Mucosa of stomach (tissue), 1 donor: Measurements from ENCODE around the gene TRIM2.

Experiments used
- H3K27me3 ChIP-seq: one replicate; pipeline ENCODE4 v1.7.0; 2013; ENCODE audit warnings: mild to moderate bottlenecking, low read length; ENCODE audit not compliant: control insufficient read depth, insufficient read depth
- H3K36me3 ChIP-seq: one replicate; pipeline ENCODE4 v1.7.0; 2013; ENCODE audit warnings: low read length; ENCODE audit not compliant: control insufficient read depth, insufficient read depth
- H3K4me1 ChIP-seq: one replicate; pipeline ENCODE4 v1.7.0; 2013; ENCODE audit warnings: mild to moderate bottlenecking, low read length; ENCODE audit not compliant: control insufficient read depth, insufficient read depth
- H3K4me3 ChIP-seq: one replicate; pipeline ENCODE4 v1.7.0; 2013; ENCODE audit warnings: low read length
- H3K9ac ChIP-seq: one replicate; pipeline ENCODE4 v1.7.0; 2013; ENCODE audit warnings: mild to moderate bottlenecking, low read length, moderate library complexity
- H3K9me3 ChIP-seq: one replicate; pipeline ENCODE4 v1.7.0; 2013; ENCODE audit warnings: mild to moderate bottlenecking, low read length, moderate library complexity; ENCODE audit not compliant: control insufficient read depth
- donor health status: Pancreatic carcinoma.

The TRIM2 gene

DNA sequence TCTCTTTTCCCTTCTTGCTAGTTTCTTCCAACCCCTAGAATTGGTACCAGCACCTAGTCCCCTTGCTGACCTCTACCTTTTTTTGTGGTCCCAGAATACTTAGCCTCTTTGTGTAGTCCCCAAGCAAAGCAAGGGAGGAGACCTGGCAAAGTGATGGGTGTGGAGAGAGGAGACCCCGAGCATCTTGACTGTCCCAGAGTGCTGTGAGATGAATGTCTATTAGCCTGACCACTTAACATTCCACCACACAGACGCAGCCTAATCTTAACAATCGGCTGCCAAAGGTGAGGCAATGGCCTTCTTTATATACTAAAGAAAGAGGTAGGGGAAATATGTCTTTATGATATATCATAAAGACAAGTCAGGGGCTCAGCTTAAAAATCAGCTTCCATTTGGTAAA lies 55.9 kb downstream of the TRIM2 start:
- no peak overlapping the region for H3K9ac ChIP-seq
- H3K27me3 ChIP-seq, result no peaks in the 10 kb centered on the region
- no peaks in the 10 kb centered on the region for H3K36me3 ChIP-seq
- H3K4me1 ChIP-seq, result peaks cover 6% of the 10 kb centered on the region
- no peaks in the 10 kb centered on the region for H3K9me3 ChIP-seq
- no peak overlapping the region for H3K4me3 ChIP-seq

DNA sequence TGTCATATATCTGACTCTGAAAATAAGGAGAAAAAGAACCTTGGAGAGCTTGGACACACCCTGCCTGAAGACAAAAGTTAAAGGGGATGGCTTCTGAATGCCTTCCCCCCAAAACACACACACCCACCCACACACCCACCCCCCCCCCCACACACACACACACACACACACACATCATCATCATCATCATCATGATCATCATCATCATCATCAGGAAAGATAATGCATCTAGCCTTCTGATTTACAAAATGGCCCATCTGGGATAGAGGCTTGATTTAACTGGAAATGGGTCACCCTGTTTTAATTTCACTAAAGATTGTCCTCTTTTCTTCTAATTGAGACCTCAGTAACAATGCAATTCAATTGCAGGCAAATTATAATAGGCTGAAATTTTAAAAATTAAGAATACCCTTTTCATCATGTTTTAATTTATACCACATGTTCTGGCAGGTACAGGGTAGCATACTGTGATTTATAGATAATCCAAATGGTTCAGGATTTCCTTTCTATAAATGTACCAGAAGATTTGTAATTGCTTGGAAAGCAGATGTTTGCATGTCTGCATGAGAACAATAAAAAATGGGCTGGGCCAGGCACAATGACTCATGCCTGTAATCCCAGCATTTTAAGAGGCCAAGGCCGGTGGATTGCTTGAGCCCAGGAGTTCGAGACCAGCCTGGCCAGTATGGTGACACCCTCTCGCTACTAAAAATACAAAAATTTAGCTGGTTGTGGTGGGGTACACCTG lies 56.5 kb downstream of the TRIM2 start:
- Histone ChIP-seq H3K36me3 (no peaks in the 10 kb centered on the region), H3K4me1 (peaks cover 6% of the 10 kb centered on the region), H3K9ac (no peak overlapping the region), H3K4me3 (no peak overlapping the region), H3K9me3 (no peaks in the 10 kb centered on the region), H3K27me3 (no peaks in the 10 kb centered on the region)

DNA sequence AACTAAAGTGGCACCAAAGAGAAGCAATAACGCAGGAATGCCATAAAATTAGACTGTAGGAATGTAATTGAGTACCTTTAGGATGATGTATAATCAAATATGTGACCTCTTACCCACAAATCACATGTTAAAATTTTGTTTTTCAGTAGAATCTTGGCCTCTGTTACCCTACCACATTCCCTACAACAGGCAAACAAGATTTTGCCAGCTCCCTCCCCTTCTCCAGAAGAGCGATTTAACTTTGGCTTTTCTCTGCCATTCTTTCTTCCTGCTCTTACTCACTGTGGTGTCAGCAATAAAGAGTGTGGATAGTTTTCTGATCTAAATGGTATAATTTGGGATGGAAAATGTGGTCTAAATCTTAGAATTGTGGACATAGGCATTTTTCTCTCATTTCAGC lies 57.2 kb downstream of the TRIM2 start:
- H3K36me3 ChIP-seq, result no peaks in the 10 kb centered on the region
- H3K9ac ChIP-seq, result no peak overlapping the region
- no peaks in the 10 kb centered on the region for H3K9me3 ChIP-seq
- peaks cover 6% of the 10 kb centered on the region for H3K4me1 ChIP-seq
- H3K27me3 ChIP-seq, result no peaks in the 10 kb centered on the region
- H3K4me3 ChIP-seq, result no peak overlapping the region

- no peaks in the 10 kb centered on the region for H3K27me3 ChIP-seq
- H3K36me3 ChIP-seq, result no peaks in the 10 kb centered on the region
- no peak overlapping the region for H3K4me3 ChIP-seq
- no peaks in the 10 kb centered on the region for H3K9me3 ChIP-seq
- H3K9ac ChIP-seq, result no peak overlapping the region
- peaks cover 10% of the 10 kb centered on the region for H3K4me1 ChIP-seq
Observed at GRCh38 chr4:153261914-153262313, 57.7 kb downstream of the TRIM2 start.

- H3K4me1 ChIP-seq, result peaks cover 21% of the 10 kb centered on the region
- H3K4me3 ChIP-seq, result no peak overlapping the region
Observed at GRCh38 chr4:153265306-153266047, 61.2 kb downstream of the TRIM2 start.

DNA sequence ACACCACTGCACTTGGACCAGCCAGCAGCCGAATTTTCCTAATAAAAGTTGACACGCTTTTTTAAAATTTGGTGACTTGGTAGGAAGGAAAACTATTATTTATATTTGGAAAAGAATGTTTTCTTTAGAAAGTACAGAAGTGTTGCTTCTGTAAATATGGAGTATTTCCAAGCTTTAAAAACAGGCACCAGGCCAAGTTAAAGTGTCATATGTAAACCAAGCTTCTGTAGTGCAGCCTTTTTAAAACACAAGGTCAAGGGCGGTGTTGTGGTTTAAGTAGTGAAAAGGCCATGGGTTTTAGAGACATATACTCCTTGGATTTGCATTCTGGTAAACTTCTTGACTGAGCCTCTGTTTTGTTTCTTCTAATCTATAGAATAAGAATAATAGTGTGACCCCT lies 62.7 kb downstream of the TRIM2 start:
- peaks cover 26% of the 10 kb centered on the region for H3K4me1 ChIP-seq
- no peaks in the 10 kb centered on the region for H3K9me3 ChIP-seq
- no peaks in the 10 kb centered on the region for H3K27me3 ChIP-seq
- H3K36me3 ChIP-seq, result no peaks in the 10 kb centered on the region
- H3K9ac ChIP-seq, result no peak overlapping the region
- no peak overlapping the region for H3K4me3 ChIP-seq

More at GRCh38 chr4:153265306-153266047, 61.2 kb downstream of the TRIM2 start:
- Histone ChIP-seq H3K9ac (no peak overlapping the region), H3K27me3 (no peaks in the 10 kb centered on the region), H3K36me3 (no peaks in the 10 kb centered on the region), H3K9me3 (no peaks in the 10 kb centered on the region)

GRCh38 chr4:153267890-153268289 lies 63.6 kb downstream of the TRIM2 start:
- Histone ChIP-seq H3K36me3 (no peaks in the 10 kb centered on the region), H3K4me1 (peaks cover 26% of the 10 kb centered on the region), H3K27me3 (no peaks in the 10 kb centered on the region), H3K4me3 (no peak overlapping the region), H3K9me3 (no peaks in the 10 kb centered on the region), H3K9ac (no peak overlapping the region)

GRCh38 chr4:153268295-153268694 lies 64.1 kb downstream of the TRIM2 start:
- H3K4me3 ChIP-seq, result no peak overlapping the region
- H3K4me1 ChIP-seq, result peaks cover 26% of the 10 kb centered on the region
- no peaks in the 10 kb centered on the region for H3K27me3 ChIP-seq
- H3K36me3 ChIP-seq, result no peaks in the 10 kb centered on the region
- H3K9me3 ChIP-seq, result no peaks in the 10 kb centered on the region
- H3K9ac ChIP-seq, result no peak overlapping the region

GRCh38 chr4:153269218-153269990 lies 65.2 kb downstream of the TRIM2 start:
- H3K36me3 ChIP-seq, result no peaks in the 10 kb centered on the region
- H3K4me3 ChIP-seq, result no peak overlapping the region
- no peaks in the 10 kb centered on the region for H3K27me3 ChIP-seq
- H3K9ac ChIP-seq, result no peak overlapping the region
- no peaks in the 10 kb centered on the region for H3K9me3 ChIP-seq
- H3K4me1 ChIP-seq, result peaks cover 28% of the 10 kb centered on the region

DNA sequence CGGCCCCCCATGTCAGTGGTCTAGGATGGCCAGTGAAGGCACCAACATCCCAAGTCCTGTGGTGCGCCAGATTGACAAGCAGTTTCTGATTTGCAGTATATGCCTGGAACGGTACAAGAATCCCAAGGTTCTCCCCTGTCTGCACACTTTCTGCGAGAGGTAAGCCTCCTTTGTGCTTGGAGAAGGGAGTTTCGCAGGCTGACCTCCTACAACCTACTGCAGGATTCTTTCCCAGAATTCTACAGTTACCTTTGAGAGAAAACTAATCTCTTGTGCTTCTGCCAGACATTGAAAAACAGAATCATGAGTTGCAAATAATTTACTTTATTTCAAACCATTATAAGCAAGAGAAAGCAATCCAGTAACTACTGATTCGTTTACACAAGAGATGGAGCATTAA lies 66.1 kb downstream of the TRIM2 start:
- H3K9ac ChIP-seq, result no peak overlapping the region
- no peaks in the 10 kb centered on the region for H3K27me3 ChIP-seq
- peaks cover 38% of the 10 kb centered on the region for H3K4me1 ChIP-seq
- H3K36me3 ChIP-seq, result no peaks in the 10 kb centered on the region
- no peaks in the 10 kb centered on the region for H3K9me3 ChIP-seq
- no peak overlapping the region for H3K4me3 ChIP-seq

DNA sequence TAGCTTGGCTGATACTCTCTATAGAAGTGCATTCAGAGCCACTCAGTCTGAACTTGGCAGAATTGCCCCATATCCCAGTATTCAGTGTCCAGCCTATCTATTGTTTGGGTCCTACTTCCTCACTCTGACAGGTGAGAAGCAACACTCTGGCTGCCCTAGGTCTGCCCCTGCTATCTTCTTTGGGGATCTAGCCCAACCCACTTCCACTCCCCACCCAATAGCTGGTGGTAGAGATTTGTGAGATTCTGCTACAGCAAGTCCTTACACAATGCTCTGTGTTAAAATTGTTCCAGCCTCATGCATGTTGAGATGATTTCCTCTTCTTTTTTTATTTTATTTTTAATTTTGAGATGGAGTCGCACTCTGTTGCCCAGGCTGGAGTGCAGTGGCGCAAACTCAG lies 67.6 kb downstream of the TRIM2 start:
- Histone ChIP-seq H3K4me3 (no peak overlapping the region), H3K4me1 (peaks cover 40% of the 10 kb centered on the region), H3K9ac (no peak overlapping the region), H3K27me3 (no peaks in the 10 kb centered on the region), H3K9me3 (no peaks in the 10 kb centered on the region), H3K36me3 (peaks cover 6% of the 10 kb centered on the region)

GRCh38 chr4:153273751-153274150 lies 69.5 kb downstream of the TRIM2 start:
- Histone ChIP-seq H3K9me3 (no peaks in the 10 kb centered on the region), H3K9ac (no peak overlapping the region), H3K4me3 (no peak overlapping the region), H3K36me3 (peaks cover 11% of the 10 kb centered on the region), H3K27me3 (no peaks in the 10 kb centered on the region), H3K4me1 (peaks cover 23% of the 10 kb centered on the region)
